Neural cell (in vitro differentiated cells): ENCODE results near the gene SLC2A5.

Experiments
- EP300 ChIP-seq: fragments of 450-650 bp; conservative IDR thresholded peaks from 2 replicates; pipeline ENCODE4 v1.6.1; 2014; ENCODE audit warnings: antibody characterized with exemption, mild to moderate bottlenecking, moderate library complexity; ENCODE audit not compliant: poor library complexity, severe bottlenecking
- EZH2 ChIP-seq: fragments of 200-600, 300-800 bp; shearing (Covaris generic), sonication (generic); IDR thresholded peaks from 2 replicates; pipeline ENCODE4 v1.6.1; 2014; ENCODE audit warnings: antibody characterized with exemption, low read length, borderline replicate concordance, mild to moderate bottlenecking; ENCODE audit not compliant: insufficient read depth, poor library complexity, severe bottlenecking
- MXI1 ChIP-seq: fragments of 450-650 bp; conservative IDR thresholded peaks from 2 replicates; pipeline ENCODE4 v1.6.1; 2014; ENCODE audit warnings: antibody characterized with exemption, mild to moderate bottlenecking; ENCODE audit not compliant: poor library complexity, severe bottlenecking
- POLR2AphosphoS5 ChIP-seq: IDR thresholded peaks from 2 replicates; pipeline ENCODE4 v1.6.1; 2012
- RAD21 ChIP-seq: fragments of 450-650 bp; conservative IDR thresholded peaks from 2 replicates; pipeline ENCODE4 v1.6.1; 2014; ENCODE audit warnings: antibody characterized with exemption, mild to moderate bottlenecking, moderate library complexity
- SMC3 ChIP-seq: fragments of 450-650 bp; conservative IDR thresholded peaks from 2 replicates; pipeline ENCODE4 v1.6.1; 2014; ENCODE audit warnings: antibody characterized with exemption, mild to moderate bottlenecking, moderate library complexity; ENCODE audit not compliant: poor library complexity
- TAF1 ChIP-seq: IDR thresholded peaks from 2 replicates; pipeline ENCODE4 v1.6.1; 2012; ENCODE audit warnings: low read depth
- TF ChIP-seq, protein P1 (sequence below): fragments of 450-650 bp; IDR thresholded peaks from 2 replicates; pipeline ENCODE4 v1.5.1; 2014; ENCODE audit warnings: antibody characterized with exemption, mild to moderate bottlenecking, moderate library complexity; ENCODE audit not compliant: poor library complexity, severe bottlenecking
- TF ChIP-seq, protein P2 (sequence below): IDR thresholded peaks from 2 replicates; pipeline ENCODE4 v1.6.1; 2012; ENCODE audit warnings: borderline replicate concordance

DNA sequence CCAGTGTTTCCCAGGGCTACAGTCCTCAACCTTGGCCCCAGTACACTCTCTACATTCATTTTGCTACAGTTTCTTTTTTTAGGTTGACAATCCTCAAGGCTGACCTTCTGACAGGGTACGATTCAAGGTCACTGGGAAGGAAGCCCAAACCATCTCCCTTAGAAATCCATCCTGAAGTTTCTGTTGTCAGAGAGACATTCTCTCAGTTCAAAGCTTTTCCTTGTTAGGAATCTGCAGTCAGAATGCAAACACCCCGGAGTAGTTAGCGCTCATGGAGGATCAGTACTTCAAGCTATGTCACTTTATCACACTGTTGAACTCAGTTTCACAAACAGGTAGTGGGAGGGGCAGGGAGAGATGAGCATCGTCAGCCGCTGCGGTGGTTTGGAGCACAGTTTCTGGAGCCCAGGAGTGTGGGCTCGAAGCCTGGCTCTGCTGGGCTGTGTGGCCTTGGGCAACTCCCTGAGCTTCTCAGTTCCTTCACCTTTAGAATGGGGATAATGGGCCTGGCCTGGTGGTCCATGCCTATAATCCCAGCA is 4.2 kb downstream of the SLC2A5 start:
- TF ChIP-seq POLR2AphosphoS5 (no peak), RAD21 (no peak), TAF1 (no peak), EP300 (no peak), EZH2 (no peak), SMC3 (no peak), MXI1 (no peak)
- TF ChIP-seq, protein P1, sequence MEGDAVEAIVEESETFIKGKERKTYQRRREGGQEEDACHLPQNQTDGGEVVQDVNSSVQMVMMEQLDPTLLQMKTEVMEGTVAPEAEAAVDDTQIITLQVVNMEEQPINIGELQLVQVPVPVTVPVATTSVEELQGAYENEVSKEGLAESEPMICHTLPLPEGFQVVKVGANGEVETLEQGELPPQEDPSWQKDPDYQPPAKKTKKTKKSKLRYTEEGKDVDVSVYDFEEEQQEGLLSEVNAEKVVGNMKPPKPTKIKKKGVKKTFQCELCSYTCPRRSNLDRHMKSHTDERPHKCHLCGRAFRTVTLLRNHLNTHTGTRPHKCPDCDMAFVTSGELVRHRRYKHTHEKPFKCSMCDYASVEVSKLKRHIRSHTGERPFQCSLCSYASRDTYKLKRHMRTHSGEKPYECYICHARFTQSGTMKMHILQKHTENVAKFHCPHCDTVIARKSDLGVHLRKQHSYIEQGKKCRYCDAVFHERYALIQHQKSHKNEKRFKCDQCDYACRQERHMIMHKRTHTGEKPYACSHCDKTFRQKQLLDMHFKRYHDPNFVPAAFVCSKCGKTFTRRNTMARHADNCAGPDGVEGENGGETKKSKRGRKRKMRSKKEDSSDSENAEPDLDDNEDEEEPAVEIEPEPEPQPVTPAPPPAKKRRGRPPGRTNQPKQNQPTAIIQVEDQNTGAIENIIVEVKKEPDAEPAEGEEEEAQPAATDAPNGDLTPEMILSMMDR = no peak
- TF ChIP-seq, protein P2, sequence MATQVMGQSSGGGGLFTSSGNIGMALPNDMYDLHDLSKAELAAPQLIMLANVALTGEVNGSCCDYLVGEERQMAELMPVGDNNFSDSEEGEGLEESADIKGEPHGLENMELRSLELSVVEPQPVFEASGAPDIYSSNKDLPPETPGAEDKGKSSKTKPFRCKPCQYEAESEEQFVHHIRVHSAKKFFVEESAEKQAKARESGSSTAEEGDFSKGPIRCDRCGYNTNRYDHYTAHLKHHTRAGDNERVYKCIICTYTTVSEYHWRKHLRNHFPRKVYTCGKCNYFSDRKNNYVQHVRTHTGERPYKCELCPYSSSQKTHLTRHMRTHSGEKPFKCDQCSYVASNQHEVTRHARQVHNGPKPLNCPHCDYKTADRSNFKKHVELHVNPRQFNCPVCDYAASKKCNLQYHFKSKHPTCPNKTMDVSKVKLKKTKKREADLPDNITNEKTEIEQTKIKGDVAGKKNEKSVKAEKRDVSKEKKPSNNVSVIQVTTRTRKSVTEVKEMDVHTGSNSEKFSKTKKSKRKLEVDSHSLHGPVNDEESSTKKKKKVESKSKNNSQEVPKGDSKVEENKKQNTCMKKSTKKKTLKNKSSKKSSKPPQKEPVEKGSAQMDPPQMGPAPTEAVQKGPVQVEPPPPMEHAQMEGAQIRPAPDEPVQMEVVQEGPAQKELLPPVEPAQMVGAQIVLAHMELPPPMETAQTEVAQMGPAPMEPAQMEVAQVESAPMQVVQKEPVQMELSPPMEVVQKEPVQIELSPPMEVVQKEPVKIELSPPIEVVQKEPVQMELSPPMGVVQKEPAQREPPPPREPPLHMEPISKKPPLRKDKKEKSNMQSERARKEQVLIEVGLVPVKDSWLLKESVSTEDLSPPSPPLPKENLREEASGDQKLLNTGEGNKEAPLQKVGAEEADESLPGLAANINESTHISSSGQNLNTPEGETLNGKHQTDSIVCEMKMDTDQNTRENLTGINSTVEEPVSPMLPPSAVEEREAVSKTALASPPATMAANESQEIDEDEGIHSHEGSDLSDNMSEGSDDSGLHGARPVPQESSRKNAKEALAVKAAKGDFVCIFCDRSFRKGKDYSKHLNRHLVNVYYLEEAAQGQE = no peak
